SK-N-SH (cell line): ENCODE measurements around the gene DBH.

ENCODE experiments used
- CTCF ChIP-seq: fragments of 200-600 bp; sonication (generic); IDR thresholded peaks from 2 replicates; pipeline ENCODE4 v1.6.1; 2017; ENCODE audit warnings: antibody characterized with exemption, mild to moderate bottlenecking, moderate library complexity
- ELF1 ChIP-seq: IDR thresholded peaks from 2 replicates; pipeline ENCODE4 v1.4.0; 2012
- EP300 ChIP-seq, 2 experiments: IDR thresholded peaks; 2 replicates each; pipeline versions ENCODE4 v1.4.0 to v1.6.1; 2012; ENCODE audit warnings: borderline replicate concordance in 1 of 2, low read depth in 1 of 2, low read length in 1 of 2
- RXRA ChIP-seq: IDR thresholded peaks from 2 replicates; pipeline ENCODE4 v1.4.0; 2012; ENCODE audit warnings: low read depth, mild to moderate bottlenecking, borderline replicate concordance
- USF1 ChIP-seq: IDR thresholded peaks from 2 replicates; pipeline ENCODE4 v1.4.0; 2012; ENCODE audit warnings: low read depth, borderline replicate concordance
- USF2 ChIP-seq: fragments of 150-350 bp; IDR thresholded peaks from 2 replicates; pipeline ENCODE4 v1.6.1; 2017; ENCODE audit warnings: antibody characterized with exemption, low read length, low read depth, borderline replicate concordance
- TF ChIP-seq, protein P1 (sequence below): IDR thresholded peaks from 2 replicates; pipeline ENCODE4 v1.4.0; 2012; ENCODE audit warnings: low read depth, borderline replicate concordance

DNA sequence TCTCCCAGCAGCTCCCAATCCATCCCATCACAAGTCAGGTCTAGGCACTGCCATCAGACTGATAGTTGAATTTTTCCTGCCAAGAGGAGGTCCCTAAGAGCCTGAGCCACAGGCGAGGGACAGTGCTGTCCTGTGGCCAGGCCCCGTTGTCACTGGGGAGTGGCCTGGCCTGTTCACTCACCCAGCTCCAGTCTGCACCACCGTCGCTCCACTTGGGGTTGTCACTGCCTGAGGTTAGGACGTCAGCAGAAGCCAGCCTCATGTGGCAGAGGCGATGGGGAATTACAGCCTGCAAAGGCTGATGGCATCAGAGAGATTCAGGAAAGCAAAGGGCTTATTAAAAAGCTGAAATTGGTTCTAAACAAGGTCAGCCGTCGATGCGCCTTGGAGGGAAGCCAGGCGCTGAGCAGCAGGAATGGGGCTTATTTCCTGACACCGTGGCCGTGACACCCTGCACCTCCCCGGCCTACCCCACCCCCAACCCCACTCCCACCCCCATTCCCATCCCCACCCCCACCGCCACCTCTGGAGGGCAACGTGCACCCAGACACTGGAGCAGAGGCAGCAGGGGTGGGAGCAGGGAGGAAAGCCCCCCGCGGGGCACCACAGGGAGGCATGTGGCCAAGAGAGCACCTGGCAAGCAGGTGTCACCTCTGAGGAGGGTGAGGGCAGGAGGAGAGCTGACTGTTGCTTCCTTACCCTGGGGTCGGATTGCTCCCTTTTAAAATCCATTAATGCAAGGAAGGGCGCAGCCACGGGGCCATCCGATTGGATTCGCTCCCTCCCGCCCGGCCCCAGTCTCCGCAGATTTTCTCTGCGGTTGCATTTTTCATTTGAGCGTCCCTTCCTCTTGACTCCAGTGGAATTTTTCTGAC, 3.1 kb upstream of the DBH start:
- TF ChIP-seq EP300 (IDR thresholded peaks at IDR 0.05; ENCODE audit: borderline replicate concordance in 1 of 2, low read depth in 1 of 2, low read length in 1 of 2) (0 out of 4 replicates have a peak, but pooled peaks of 1 of the 2 experiments have one; percentile 55), CTCF (no peak), USF1 (no peak), RXRA (no peak), ELF1 (no peak), USF2 (no peak)
- TF ChIP-seq, protein P1, sequence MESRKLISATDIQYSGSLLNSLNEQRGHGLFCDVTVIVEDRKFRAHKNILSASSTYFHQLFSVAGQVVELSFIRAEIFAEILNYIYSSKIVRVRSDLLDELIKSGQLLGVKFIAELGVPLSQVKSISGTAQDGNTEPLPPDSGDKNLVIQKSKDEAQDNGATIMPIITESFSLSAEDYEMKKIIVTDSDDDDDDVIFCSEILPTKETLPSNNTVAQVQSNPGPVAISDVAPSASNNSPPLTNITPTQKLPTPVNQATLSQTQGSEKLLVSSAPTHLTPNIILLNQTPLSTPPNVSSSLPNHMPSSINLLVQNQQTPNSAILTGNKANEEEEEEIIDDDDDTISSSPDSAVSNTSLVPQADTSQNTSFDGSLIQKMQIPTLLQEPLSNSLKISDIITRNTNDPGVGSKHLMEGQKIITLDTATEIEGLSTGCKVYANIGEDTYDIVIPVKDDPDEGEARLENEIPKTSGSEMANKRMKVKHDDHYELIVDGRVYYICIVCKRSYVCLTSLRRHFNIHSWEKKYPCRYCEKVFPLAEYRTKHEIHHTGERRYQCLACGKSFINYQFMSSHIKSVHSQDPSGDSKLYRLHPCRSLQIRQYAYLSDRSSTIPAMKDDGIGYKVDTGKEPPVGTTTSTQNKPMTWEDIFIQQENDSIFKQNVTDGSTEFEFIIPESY: no peak
